Transverse colon (tissue), 3 donors: Measurements from ENCODE around the gene NUMB.

Source experiments
- EP300 ChIP-seq: sonication (generic); formaldehyde crosslinking; IDR thresholded peaks from one replicate; pipeline ENCODE4 v1.6.1; 2017; ENCODE audit warnings: antibody characterized with exemption, low read depth
- POLR2AphosphoS5 ChIP-seq, 3 donors: sonication (generic); formaldehyde crosslinking; IDR thresholded peaks; one replicate each; pipeline ENCODE4 v1.6.1; 2016; ENCODE audit warnings: antibody characterized with exemption in 3 of 3

GRCh38 chr14:73457924-73458182 lies 493 bp downstream of the NUMB start:
- TF ChIP-seq POLR2AphosphoS5 (IDR thresholded peaks at IDR 0.05): no peak
- TF ChIP-seq EP300: no peak
